K562 (cell line): ENCODE measurements around the gene CEP19. TPM values are rescaled to one million over a fixed set of nuclear protein-coding genes. Genes with fewer than 3 reads are reported as not detected.

ENCODE experiments used
- CHD2 ChIP-seq: IDR thresholded peaks from 2 replicates; pipeline ENCODE4 v1.6.1; 2011; ENCODE audit warnings: low read depth, low read length
- KLF6 ChIP-seq: fragments of 250-450 bp; sonication (Bioruptor Pico); IDR thresholded peaks from 2 replicates; pipeline ENCODE4 v1.4.0; 2020; ENCODE audit warnings: mild to moderate bottlenecking, moderate library complexity, borderline replicate concordance
- MYC ChIP-seq, 2 experiments: fragments of 250-450 bp in 1 of 2; sonication (Bioruptor Pico) in 1 of 2; IDR thresholded peaks; 2 replicates each; pipeline versions ENCODE4 v1.5.1 to v1.6.1; 2012 to 2021; ENCODE audit warnings: low read depth in 2 of 2, borderline replicate concordance in 1 of 2, improper control_type of control experiment in 1 of 2, low read length in 1 of 2, mild to moderate bottlenecking in 1 of 2, moderate library complexity in 1 of 2
- TSC22D4 ChIP-seq: fragments of 450-650 bp; IDR thresholded peaks from 2 replicates; pipeline ENCODE4 v1.6.1; 2016; ENCODE audit warnings: missing genetic modification characterization, missing biosample characterization, control low read depth
- ZBTB17 ChIP-seq: fragments of 450-650 bp; formaldehyde crosslinking; IDR thresholded peaks from 2 replicates; pipeline ENCODE4 v1.4.0; 2020; ENCODE audit warnings: mild to moderate bottlenecking
- ZNF589 ChIP-seq: fragments of 200-800 bp; sonication (Bioruptor generic); IDR thresholded peaks from 2 replicates; pipeline ENCODE4 v1.6.1; 2016; ENCODE audit warnings: low read depth, missing genetic modification characterization, missing compliant biosample characterization
- ZNF699 ChIP-seq: fragments of 250-450 bp; sonication (Bioruptor Pico); IDR thresholded peaks from 2 replicates; pipeline ENCODE4 v1.8.0; 2021; ENCODE audit warnings: mild to moderate bottlenecking, moderate library complexity; ENCODE audit not compliant: insufficient replicate concordance
- polyA plus RNA-seq, 8 experiments: library from polyadenylated mRNA; depleted of rRNA in 4 of 8; stranded (reverse) in 5 of 8; unstranded in 3 of 8; fragments of >200 nt; fragmentation: Nextera tagmentation in 2 of 8; fragmentation: Illumina TruSeq in 1 of 8; extraction: Ambion mirVana in 2 of 8; extraction: Trizol in 1 of 8; gene quantifications; 2 replicates each; pipeline versions ENCODE4 v1.2.1 to v1.2.3, GENCODE V29; 2011 to 2014; ENCODE audit warnings: inconsistent platforms in 1 of 8, missing spikeins in 1 of 8
- total RNA-seq, 7 experiments: library from RNA; depleted of rRNA in 6 of 7; stranded (reverse); fragments of >200 nt in 6 of 7; fragmentation: Illumina TruSeq in 2 of 7; extraction: Trizol in 2 of 7; gene quantifications; 2 replicates each; pipeline versions ENCODE4 v1.2.1 to v1.2.3, GENCODE V29; 2011 to 2021; ENCODE audit warnings: low replicate concordance in 1 of 7
- TF ChIP-seq, protein P1 (sequence below): fragments of 450-650 bp; IDR thresholded peaks from 2 replicates; pipeline ENCODE4 v1.6.1; 2016; ENCODE audit warnings: low read depth
- TF ChIP-seq, protein P2 (sequence below): fragments of 250-450 bp; sonication (Bioruptor Pico); IDR thresholded peaks from 2 replicates; pipeline ENCODE4 v1.4.0; 2020; ENCODE audit warnings: mild to moderate bottlenecking, moderate library complexity, borderline replicate concordance
- TF ChIP-seq, protein P3 (sequence below): fragments of 250-450 bp; sonication (Bioruptor Pico); IDR thresholded peaks from 2 replicates; pipeline ENCODE4 v1.5.0; 2021
- TF ChIP-seq, protein P4 (sequence below): fragments of 250-450 bp; sonication (Bioruptor Pico); IDR thresholded peaks from 2 replicates; pipeline ENCODE4 v1.5.0; 2022; ENCODE audit warnings: mild to moderate bottlenecking

CEP19 gene
- total and polyA plus RNA-seq, 9 of the 15 experiments (the other 6 are each of a cell fraction or from before 2014, with no cell fraction given): 2.5 to 4.5 (median 3.7) TPM

DNA sequence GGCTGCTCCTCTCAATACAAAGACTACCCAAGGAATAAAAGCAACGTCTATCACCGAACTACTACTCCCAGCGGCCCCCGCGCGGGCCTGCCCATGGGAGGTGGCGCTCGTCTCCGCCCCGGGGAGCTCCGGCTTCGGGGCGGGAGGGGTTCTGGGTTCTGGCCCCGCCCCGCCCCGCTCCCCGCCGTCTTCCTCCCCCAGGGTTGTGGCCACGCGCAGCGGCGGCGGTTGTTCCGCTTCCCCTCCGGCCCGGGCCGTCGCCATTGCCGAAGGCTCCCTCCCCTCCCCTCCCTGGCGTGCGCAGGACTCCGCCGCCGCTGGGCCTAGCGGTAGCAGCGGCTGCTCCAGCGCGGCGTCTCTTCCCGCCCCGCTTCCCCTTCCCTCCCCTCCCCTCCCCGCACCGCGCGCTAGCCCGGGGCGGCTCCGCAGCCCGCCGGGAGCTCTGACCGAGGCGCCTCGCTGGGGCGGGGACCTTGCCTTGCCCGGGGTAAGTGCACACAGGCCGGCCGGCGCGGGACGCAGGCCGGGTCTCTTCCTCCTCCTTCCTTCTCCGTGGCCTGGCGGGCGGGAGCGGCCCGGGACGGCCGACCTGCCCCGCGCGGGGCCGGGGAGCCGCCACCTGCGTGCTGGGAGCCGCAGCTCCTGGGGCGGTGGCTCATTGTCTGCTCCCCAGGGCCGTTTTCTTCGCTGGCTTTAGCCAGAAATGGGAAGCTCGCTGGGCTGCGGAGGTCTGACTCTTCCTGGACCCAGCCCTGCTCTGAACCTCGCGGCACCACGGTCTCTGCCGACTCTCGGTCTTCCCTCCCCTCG, 27.8 kb upstream of the CEP19 start, which contains the start of gene PAK2 (continued):
- TF ChIP-seq ZNF589 (CRISPR knock-in tag): no peak
- no peak for TF ChIP-seq ZNF699
- TF ChIP-seq, protein P1, sequence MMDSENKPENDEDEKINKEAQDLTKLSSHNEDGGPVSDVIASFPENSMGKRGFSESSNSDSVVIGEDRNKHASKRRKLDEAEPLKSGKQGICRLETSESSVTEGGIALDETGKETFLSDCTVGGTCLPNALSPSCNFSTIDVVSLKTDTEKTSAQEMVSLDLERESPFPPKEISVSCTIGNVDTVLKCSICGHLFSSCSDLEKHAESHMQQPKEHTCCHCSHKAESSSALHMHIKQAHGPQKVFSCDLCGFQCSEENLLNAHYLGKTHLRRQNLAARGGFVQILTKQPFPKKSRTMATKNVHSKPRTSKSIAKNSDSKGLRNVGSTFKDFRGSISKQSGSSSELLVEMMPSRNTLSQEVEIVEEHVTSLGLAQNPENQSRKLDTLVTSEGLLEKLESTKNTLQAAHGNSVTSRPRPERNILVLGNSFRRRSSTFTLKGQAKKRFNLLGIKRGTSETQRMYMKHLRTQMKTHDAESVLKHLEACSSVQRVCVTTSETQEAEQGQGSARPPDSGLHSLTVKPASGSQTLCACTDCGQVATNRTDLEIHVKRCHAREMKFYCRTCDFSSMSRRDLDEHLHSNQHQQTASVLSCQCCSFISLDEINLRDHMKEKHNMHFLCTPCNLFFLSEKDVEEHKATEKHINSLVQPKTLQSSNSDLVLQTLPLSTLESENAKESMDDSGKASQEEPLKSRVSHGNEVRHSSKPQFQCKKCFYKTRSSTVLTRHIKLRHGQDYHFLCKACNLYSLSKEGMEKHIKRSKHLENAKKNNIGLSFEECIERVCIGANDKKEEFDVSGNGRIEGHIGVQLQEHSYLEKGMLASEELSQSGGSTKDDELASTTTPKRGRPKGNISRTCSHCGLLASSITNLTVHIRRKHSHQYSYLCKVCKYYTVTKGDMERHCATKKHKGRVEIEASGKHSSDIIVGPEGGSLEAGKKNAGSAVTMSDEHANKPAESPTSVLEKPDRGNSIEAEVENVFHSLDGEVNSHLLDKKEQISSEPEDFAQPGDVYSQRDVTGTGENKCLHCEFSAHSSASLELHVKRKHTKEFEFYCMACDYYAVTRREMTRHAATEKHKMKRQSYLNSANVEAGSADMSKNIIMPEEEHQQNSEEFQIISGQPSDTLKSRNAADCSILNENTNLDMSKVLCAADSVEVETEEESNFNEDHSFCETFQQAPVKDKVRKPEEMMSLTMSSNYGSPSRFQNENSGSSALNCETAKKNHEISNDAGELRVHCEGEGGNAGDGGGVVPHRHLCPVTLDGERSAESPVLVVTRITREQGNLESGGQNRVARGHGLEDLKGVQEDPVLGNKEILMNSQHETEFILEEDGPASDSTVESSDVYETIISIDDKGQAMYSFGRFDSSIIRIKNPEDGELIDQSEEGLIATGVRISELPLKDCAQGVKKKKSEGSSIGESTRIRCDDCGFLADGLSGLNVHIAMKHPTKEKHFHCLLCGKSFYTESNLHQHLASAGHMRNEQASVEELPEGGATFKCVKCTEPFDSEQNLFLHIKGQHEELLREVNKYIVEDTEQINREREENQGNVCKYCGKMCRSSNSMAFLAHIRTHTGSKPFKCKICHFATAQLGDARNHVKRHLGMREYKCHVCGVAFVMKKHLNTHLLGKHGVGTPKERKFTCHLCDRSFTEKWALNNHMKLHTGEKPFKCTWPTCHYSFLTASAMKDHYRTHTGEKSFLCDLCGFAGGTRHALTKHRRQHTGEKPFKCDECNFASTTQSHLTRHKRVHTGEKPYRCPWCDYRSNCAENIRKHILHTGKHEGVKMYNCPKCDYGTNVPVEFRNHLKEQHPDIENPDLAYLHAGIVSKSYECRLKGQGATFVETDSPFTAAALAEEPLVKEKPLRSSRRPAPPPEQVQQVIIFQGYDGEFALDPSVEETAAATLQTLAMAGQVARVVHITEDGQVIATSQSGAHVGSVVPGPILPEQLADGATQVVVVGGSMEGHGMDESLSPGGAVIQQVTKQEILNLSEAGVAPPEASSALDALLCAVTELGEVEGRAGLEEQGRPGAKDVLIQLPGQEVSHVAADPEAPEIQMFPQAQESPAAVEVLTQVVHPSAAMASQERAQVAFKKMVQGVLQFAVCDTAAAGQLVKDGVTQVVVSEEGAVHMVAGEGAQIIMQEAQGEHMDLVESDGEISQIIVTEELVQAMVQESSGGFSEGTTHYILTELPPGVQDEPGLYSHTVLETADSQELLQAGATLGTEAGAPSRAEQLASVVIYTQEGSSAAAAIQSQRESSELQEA: no peak
- TF ChIP-seq, protein P2, sequence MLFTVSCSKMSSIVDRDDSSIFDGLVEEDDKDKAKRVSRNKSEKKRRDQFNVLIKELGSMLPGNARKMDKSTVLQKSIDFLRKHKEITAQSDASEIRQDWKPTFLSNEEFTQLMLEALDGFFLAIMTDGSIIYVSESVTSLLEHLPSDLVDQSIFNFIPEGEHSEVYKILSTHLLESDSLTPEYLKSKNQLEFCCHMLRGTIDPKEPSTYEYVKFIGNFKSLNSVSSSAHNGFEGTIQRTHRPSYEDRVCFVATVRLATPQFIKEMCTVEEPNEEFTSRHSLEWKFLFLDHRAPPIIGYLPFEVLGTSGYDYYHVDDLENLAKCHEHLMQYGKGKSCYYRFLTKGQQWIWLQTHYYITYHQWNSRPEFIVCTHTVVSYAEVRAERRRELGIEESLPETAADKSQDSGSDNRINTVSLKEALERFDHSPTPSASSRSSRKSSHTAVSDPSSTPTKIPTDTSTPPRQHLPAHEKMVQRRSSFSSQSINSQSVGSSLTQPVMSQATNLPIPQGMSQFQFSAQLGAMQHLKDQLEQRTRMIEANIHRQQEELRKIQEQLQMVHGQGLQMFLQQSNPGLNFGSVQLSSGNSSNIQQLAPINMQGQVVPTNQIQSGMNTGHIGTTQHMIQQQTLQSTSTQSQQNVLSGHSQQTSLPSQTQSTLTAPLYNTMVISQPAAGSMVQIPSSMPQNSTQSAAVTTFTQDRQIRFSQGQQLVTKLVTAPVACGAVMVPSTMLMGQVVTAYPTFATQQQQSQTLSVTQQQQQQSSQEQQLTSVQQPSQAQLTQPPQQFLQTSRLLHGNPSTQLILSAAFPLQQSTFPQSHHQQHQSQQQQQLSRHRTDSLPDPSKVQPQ: no peak
- TF ChIP-seq ZBTB17 (CRISPR knock-in tag): peak; percentile 73; the same call in 1 of the 2 replicates
- TF ChIP-seq KLF6: no peak
- peak; percentile 90 for TF ChIP-seq MYC (IDR thresholded peaks at IDR 0.05; ENCODE audit: low read depth, low read length)
- no peak for TF ChIP-seq MYC (CRISPR knock-in tag; IDR thresholded peaks at IDR 0.05; ENCODE audit: borderline replicate concordance, low read depth)
- TF ChIP-seq, protein P3, sequence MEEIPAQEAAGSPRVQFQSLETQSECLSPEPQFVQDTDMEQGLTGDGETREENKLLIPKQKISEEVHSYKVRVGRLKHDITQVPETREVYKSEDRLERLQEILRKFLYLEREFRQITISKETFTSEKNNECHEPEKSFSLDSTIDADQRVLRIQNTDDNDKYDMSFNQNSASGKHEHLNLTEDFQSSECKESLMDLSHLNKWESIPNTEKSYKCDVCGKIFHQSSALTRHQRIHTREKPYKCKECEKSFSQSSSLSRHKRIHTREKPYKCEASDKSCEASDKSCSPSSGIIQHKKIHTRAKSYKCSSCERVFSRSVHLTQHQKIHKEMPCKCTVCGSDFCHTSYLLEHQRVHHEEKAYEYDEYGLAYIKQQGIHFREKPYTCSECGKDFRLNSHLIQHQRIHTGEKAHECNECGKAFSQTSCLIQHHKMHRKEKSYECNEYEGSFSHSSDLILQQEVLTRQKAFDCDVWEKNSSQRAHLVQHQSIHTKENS: no peak
- TF ChIP-seq CHD2: no peak
- TF ChIP-seq TSC22D4: no peak
- TF ChIP-seq, protein P4, sequence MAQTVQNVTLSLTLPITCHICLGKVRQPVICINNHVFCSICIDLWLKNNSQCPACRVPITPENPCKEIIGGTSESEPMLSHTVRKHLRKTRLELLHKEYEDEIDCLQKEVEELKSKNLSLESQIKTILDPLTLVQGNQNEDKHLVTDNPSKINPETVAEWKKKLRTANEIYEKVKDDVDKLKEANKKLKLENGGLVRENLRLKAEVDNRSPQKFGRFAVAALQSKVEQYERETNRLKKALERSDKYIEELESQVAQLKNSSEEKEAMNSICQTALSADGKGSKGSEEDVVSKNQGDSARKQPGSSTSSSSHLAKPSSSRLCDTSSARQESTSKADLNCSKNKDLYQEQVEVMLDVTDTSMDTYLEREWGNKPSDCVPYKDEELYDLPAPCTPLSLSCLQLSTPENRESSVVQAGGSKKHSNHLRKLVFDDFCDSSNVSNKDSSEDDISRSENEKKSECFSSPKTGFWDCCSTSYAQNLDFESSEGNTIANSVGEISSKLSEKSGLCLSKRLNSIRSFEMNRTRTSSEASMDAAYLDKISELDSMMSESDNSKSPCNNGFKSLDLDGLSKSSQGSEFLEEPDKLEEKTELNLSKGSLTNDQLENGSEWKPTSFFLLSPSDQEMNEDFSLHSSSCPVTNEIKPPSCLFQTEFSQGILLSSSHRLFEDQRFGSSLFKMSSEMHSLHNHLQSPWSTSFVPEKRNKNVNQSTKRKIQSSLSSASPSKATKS (CRISPR knock-in tag): no peak
